Pulmonary artery endothelial cell (primary cell): Measurements from ENCODE around the gene KYAT1. TPM values are rescaled to one million over a fixed set of nuclear protein-coding genes. Genes with fewer than 3 reads are reported as not detected.

Experiments
- DNase-seq: peaks from one replicate; pipeline ENCODE4 v3.0.0-alpha.2; 2011; ENCODE audit warnings: low read depth, low spot score
- total RNA-seq: library from RNA; depleted of rRNA; stranded (reverse); fragments of >200 nt; gene quantifications from 2 replicates; pipeline ENCODE4 v1.2.3, GENCODE V29; 2014

KYAT1 gene
- total RNA-seq, 1 donor from 2014 or later: 12.4 TPM

- no peak for DNase-seq
These were observed 26.6 kb upstream of the KYAT1 start for GRCh38 chr9:128908372-128908771.

GRCh38 chr9:128906741-128907140, 25.0 kb upstream of the KYAT1 start:
- DNase-seq: no peak

GRCh38 chr9:128905964-128906363, 24.2 kb upstream of the KYAT1 start:
- no peak for DNase-seq

GRCh38 chr9:128903871-128904620, 22.3 kb upstream of the KYAT1 start:
- no peak for DNase-seq

- no peak for DNase-seq
These were observed 21.3 kb upstream of the KYAT1 start for GRCh38 chr9:128903079-128903461.

- DNase-seq: no peak
These were observed 20.8 kb upstream of the KYAT1 start for GRCh38 chr9:128902351-128903078.

- no peak for DNase-seq
These were observed 20.1 kb upstream of the KYAT1 start for GRCh38 chr9:128901822-128902221.

- DNase-seq: no peak
These were observed 19.6 kb upstream of the KYAT1 start for GRCh38 chr9:128901379-128901778.

- DNase-seq: no peak
These were observed 18.0 kb upstream of the KYAT1 start for GRCh38 chr9:128899566-128900322.

- no peak for DNase-seq
These were observed 17.3 kb upstream of the KYAT1 start for GRCh38 chr9:128898845-128899565.

- DNase-seq: no peak
These were observed 16.6 kb upstream of the KYAT1 start for GRCh38 chr9:128898382-128898781.

- DNase-seq: no peak
These were observed 13.8 kb upstream of the KYAT1 start for GRCh38 chr9:128895556-128895955.

- DNase-seq: no peak
These were observed 13.0 kb upstream of the KYAT1 start for GRCh38 chr9:128894764-128895163.

GRCh38 chr9:128893354-128893753, 11.6 kb upstream of the KYAT1 start:
- no peak for DNase-seq

- DNase-seq: peak; percentile 56
These were observed 10.6 kb upstream of the KYAT1 start for GRCh38 chr9:128892221-128892921.

- DNase-seq: no peak
These were observed 9.8 kb upstream of the KYAT1 start for GRCh38 chr9:128891321-128892220.

- peak; percentile 57 for DNase-seq
These were observed 6.2 kb upstream of the KYAT1 start for GRCh38 chr9:128887914-128888350.

- DNase-seq: no peak
These were observed 5.3 kb upstream of the KYAT1 start for GRCh38 chr9:128887049-128887448.

- no peak for DNase-seq
These were observed 4.6 kb upstream of the KYAT1 start for GRCh38 chr9:128886211-128886891.
